GM10248 (cell line): ENCODE measurements around the gene ARRDC3.
"Not testable (repeated sequence)": the region's sequence is repeated elsewhere in the genome, so short reads cannot be mapped to it uniquely, and the experiment has no call there.

Experiments used
- CTCF ChIA-PET: fragments of 300-600 bp; sonication (Branson Sonifier 250); formaldehyde crosslinking; extraction: SDS; loops from one replicate; lab custom pipeline; 2021; ENCODE audit warnings: antibody characterized with exemption; lab: Yijun Ruan, JAX
- POLR2A ChIA-PET: fragments of 350-650 bp; sonication (Branson Sonifier 250); formaldehyde crosslinking; extraction: SDS; loops from one replicate; lab custom pipeline; 2020; ENCODE audit warnings: antibody characterized with exemption; lab: Yijun Ruan, JAX
- DNase-seq: peaks from one replicate; pipeline ENCODE4 v3.0.0; 2012; ENCODE audit errors: extremely low spot score
- CTCF ChIP-seq: IDR thresholded peaks from 2 replicates; pipeline ENCODE4 v1.5.1; 2012; ENCODE audit warnings: mild to moderate bottlenecking, low read depth; ENCODE audit errors: extremely low read depth, missing control alignments, control extremely low read depth

The ARRDC3 gene

GRCh38 chr5:91343916-91344315 is 39.2 kb downstream of the ARRDC3 start:
- CTCF ChIA-PET, result no interaction called here
- TF ChIP-seq CTCF, result no peak
- DNase-seq, result no peak
- POLR2A ChIA-PET, result no interaction called here

- DNase-seq, result not testable (repeated sequence)
- POLR2A ChIA-PET, result interaction anchor here (0.7 kb wide), 1 partner anchor 53 kb away, joined by 3 read pairs; no protein-coding TSS in a partner anchor
- CTCF ChIA-PET, result interaction anchor here (1.0 kb wide), 1 partner anchor 10 kb away, joined by 3 read pairs; no protein-coding TSS in a partner anchor
Measured at GRCh38 chr5:91342931-91343330, 40.2 kb downstream of the ARRDC3 start.

- ChIA-PET POLR2A (no interaction called here), CTCF (no interaction called here)
- DNase-seq, result no peak
- TF ChIP-seq CTCF, result no peak
Measured at GRCh38 chr5:91341154-91341553, 42.0 kb downstream of the ARRDC3 start.

- TF ChIP-seq CTCF, result no peak
- CTCF ChIA-PET, result no interaction called here
- POLR2A ChIA-PET, result no interaction called here
- no peak for DNase-seq
Measured at GRCh38 chr5:91340532-91340931, 42.6 kb downstream of the ARRDC3 start.

GRCh38 chr5:91339063-91339705 is 43.9 kb downstream of the ARRDC3 start:
- ChIA-PET POLR2A (no interaction called here), CTCF (interaction anchor here (0.7 to 0.8 kb wide), 2 partner anchors 9 to 13 kb away, joined by 3 to 4 read pairs; no protein-coding TSS in a partner anchor)
- no peak for DNase-seq

GRCh38 chr5:91332267-91333045 is 50.7 kb downstream of the ARRDC3 start:
- TF ChIP-seq CTCF, result no peak
- DNase-seq, result no peak
- POLR2A ChIA-PET, result no interaction called here
- CTCF ChIA-PET, result interaction anchor here (1.1 to 1.2 kb wide), 2 partner anchors 10 to 15 kb away, joined by 3 read pairs; no protein-coding TSS in a partner anchor

More at GRCh38 chr5:91339063-91339705, 43.9 kb downstream of the ARRDC3 start:
- no peak for TF ChIP-seq CTCF

- CTCF ChIA-PET, result interaction anchor here (1.2 kb wide), 1 partner anchor 16 kb away, joined by 3 read pairs; no protein-coding TSS in a partner anchor
- POLR2A ChIA-PET, result no interaction called here
- TF ChIP-seq CTCF, result no peak
- no peak for DNase-seq
Measured at GRCh38 chr5:91331705-91332104, 51.4 kb downstream of the ARRDC3 start.
